ENCODE measurements around the gene BEND3. TPM values are rescaled to one million over a fixed set of nuclear protein-coding genes. Genes with fewer than 3 reads are reported as not detected.

BEND3 gene
- polyA plus RNA-seq, 1 donor from 2014 or later, result 5.7 TPM

DNA sequence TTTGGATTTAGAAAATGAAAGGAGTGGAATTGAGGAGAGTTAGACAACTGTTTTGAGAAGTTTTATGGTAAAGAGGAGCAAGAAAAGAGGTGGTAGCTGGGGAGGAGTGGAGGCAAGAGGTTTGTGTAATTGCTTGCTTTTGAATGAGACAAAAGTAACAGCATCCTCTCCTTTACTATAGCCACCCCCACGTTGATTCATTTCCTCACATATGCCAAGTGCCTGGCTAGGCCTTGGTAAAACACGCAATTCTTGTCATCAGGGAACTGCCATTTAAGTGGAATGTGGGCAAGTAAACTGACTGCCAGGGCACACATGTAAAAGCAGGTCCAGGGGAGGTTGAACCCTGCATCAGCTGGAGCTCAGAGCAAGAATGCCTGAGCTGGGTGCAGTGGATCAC lies 83.3 kb downstream of the BEND3 start:
- peaks cover 7% of the 10 kb centered on the region for H3K79me2 ChIP-seq (replicated peaks; ENCODE audit: insufficient read depth, low read length)
- no peaks in the 10 kb centered on the region for H3K9me3 ChIP-seq (ENCODE audit: low read length)
- no peak overlapping the region for H2AFZ ChIP-seq (ENCODE audit: low read depth, low read length)
- no peak overlapping the region for H3K4me3 ChIP-seq (ENCODE audit: low read length)
- no peaks in the 10 kb centered on the region for H3K27me3 ChIP-seq (ENCODE audit: insufficient read depth, low read depth, low read length)
- H4K20me1 ChIP-seq (ENCODE audit: insufficient read depth), result no peaks in the 10 kb centered on the region
- H3F3A ChIP-seq (ENCODE audit: insufficient read depth, low read length, poor library complexity, severe bottlenecking), result no peaks in the 10 kb centered on the region
- no peak overlapping the region for H3K4me2 ChIP-seq (ENCODE audit: low read length)
- H3K9me2 ChIP-seq (ENCODE audit: insufficient read depth, low read length), result no peaks in the 10 kb centered on the region
- H3K36me3 ChIP-seq (ENCODE audit: insufficient read depth, low read length), result no peaks in the 10 kb centered on the region
- TF ChIP-seq RAD21 (conservative IDR thresholded peaks at IDR 0.05) (no peak), POLR2AphosphoS5 (IDR thresholded peaks at IDR 0.05) (no peak), MXI1 (conservative IDR thresholded peaks at IDR 0.05; ENCODE audit: poor library complexity, severe bottlenecking) (no peak), TAF1 (IDR thresholded peaks at IDR 0.05; ENCODE audit: low read depth) (no peak), EP300 (conservative IDR thresholded peaks at IDR 0.05; ENCODE audit: poor library complexity, severe bottlenecking) (no peak), SMC3 (conservative IDR thresholded peaks at IDR 0.05; ENCODE audit: poor library complexity) (no peak), EZH2 (IDR thresholded peaks at IDR 0.05; ENCODE audit: borderline replicate concordance, insufficient read depth, low read length, poor library complexity, severe bottlenecking) (no peak)
- TF ChIP-seq, protein P1, sequence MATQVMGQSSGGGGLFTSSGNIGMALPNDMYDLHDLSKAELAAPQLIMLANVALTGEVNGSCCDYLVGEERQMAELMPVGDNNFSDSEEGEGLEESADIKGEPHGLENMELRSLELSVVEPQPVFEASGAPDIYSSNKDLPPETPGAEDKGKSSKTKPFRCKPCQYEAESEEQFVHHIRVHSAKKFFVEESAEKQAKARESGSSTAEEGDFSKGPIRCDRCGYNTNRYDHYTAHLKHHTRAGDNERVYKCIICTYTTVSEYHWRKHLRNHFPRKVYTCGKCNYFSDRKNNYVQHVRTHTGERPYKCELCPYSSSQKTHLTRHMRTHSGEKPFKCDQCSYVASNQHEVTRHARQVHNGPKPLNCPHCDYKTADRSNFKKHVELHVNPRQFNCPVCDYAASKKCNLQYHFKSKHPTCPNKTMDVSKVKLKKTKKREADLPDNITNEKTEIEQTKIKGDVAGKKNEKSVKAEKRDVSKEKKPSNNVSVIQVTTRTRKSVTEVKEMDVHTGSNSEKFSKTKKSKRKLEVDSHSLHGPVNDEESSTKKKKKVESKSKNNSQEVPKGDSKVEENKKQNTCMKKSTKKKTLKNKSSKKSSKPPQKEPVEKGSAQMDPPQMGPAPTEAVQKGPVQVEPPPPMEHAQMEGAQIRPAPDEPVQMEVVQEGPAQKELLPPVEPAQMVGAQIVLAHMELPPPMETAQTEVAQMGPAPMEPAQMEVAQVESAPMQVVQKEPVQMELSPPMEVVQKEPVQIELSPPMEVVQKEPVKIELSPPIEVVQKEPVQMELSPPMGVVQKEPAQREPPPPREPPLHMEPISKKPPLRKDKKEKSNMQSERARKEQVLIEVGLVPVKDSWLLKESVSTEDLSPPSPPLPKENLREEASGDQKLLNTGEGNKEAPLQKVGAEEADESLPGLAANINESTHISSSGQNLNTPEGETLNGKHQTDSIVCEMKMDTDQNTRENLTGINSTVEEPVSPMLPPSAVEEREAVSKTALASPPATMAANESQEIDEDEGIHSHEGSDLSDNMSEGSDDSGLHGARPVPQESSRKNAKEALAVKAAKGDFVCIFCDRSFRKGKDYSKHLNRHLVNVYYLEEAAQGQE (IDR thresholded peaks at IDR 0.05; ENCODE audit: borderline replicate concordance), result no peak
- TF ChIP-seq, protein P2, sequence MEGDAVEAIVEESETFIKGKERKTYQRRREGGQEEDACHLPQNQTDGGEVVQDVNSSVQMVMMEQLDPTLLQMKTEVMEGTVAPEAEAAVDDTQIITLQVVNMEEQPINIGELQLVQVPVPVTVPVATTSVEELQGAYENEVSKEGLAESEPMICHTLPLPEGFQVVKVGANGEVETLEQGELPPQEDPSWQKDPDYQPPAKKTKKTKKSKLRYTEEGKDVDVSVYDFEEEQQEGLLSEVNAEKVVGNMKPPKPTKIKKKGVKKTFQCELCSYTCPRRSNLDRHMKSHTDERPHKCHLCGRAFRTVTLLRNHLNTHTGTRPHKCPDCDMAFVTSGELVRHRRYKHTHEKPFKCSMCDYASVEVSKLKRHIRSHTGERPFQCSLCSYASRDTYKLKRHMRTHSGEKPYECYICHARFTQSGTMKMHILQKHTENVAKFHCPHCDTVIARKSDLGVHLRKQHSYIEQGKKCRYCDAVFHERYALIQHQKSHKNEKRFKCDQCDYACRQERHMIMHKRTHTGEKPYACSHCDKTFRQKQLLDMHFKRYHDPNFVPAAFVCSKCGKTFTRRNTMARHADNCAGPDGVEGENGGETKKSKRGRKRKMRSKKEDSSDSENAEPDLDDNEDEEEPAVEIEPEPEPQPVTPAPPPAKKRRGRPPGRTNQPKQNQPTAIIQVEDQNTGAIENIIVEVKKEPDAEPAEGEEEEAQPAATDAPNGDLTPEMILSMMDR (IDR thresholded peaks at IDR 0.05; ENCODE audit: poor library complexity, severe bottlenecking), result no peak
- no peak overlapping the region for H3K9ac ChIP-seq (ENCODE audit: low read length)
- no peak overlapping the region for H3K27ac ChIP-seq (ENCODE audit: low read length)

DNA sequence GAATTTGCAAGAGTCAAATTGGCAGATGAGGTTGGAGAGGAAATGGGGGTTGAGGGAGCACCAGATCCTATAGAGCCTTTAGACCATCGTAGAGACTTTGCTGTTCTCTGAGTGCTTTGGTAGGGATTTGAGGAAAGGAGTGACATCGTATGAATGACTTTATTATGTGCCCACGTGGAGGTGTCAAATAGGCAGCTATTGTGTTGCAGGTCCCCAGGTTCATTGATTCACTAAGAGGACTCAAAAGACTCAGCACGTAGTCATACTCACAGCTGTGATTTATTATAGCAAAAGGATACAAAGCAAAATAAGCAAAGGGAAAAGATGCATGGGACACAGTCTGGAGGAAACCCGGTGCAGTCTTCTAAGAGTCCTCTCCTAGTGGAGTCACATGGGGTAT lies 85.2 kb downstream of the BEND3 start:
- H3K4me2 ChIP-seq (ENCODE audit: low read length), result no peak overlapping the region
- TF ChIP-seq EZH2 (IDR thresholded peaks at IDR 0.05; ENCODE audit: borderline replicate concordance, insufficient read depth, low read length, poor library complexity, severe bottlenecking) (no peak), RAD21 (conservative IDR thresholded peaks at IDR 0.05) (no peak), MXI1 (conservative IDR thresholded peaks at IDR 0.05; ENCODE audit: poor library complexity, severe bottlenecking) (no peak), TAF1 (IDR thresholded peaks at IDR 0.05; ENCODE audit: low read depth) (no peak), EP300 (conservative IDR thresholded peaks at IDR 0.05; ENCODE audit: poor library complexity, severe bottlenecking) (no peak), SMC3 (conservative IDR thresholded peaks at IDR 0.05; ENCODE audit: poor library complexity) (no peak), POLR2AphosphoS5 (IDR thresholded peaks at IDR 0.05) (no peak)
- TF ChIP-seq, protein P1 (IDR thresholded peaks at IDR 0.05; ENCODE audit: borderline replicate concordance), result no peak
- TF ChIP-seq, protein P2 (IDR thresholded peaks at IDR 0.05; ENCODE audit: poor library complexity, severe bottlenecking), result no peak
- no peaks in the 10 kb centered on the region for H3F3A ChIP-seq (ENCODE audit: insufficient read depth, low read length, poor library complexity, severe bottlenecking)
- H2AFZ ChIP-seq (ENCODE audit: low read depth, low read length), result no peak overlapping the region
- H4K20me1 ChIP-seq (ENCODE audit: insufficient read depth), result no peaks in the 10 kb centered on the region
- no peak overlapping the region for H3K9ac ChIP-seq (ENCODE audit: low read length)
- H3K36me3 ChIP-seq (ENCODE audit: insufficient read depth, low read length), result no peaks in the 10 kb centered on the region
- H3K27ac ChIP-seq (ENCODE audit: low read length), result no peak overlapping the region
- peaks cover 7% of the 10 kb centered on the region for H3K79me2 ChIP-seq (replicated peaks; ENCODE audit: insufficient read depth, low read length)
- H3K4me3 ChIP-seq (ENCODE audit: low read length), result no peak overlapping the region
- no peaks in the 10 kb centered on the region for H3K27me3 ChIP-seq (ENCODE audit: insufficient read depth, low read depth, low read length)
- H3K9me2 ChIP-seq (ENCODE audit: insufficient read depth, low read length), result no peaks in the 10 kb centered on the region
- H3K9me3 ChIP-seq (ENCODE audit: low read length), result no peaks in the 10 kb centered on the region
